Breast epithelium (tissue), 3 donors: ENCODE measurements around the gene RBM28.

ENCODE experiments used
- CTCF ChIP-seq, 3 donors: fragments of 450-650 bp; IDR thresholded peaks; one replicate each; pipeline ENCODE4 v1.5.1; 2016 to 2017; ENCODE audit warnings: antibody characterized with exemption in 3 of 3, mild to moderate bottlenecking in 3 of 3, moderate library complexity in 3 of 3
- POLR2AphosphoS5 ChIP-seq, 3 donors: sonication (generic); formaldehyde crosslinking; IDR thresholded peaks; one replicate each; pipeline ENCODE4 v1.6.1; 2017; ENCODE audit warnings: antibody characterized with exemption in 3 of 3

GRCh38 chr7:128310499-128310898 is 33.2 kb downstream of the RBM28 start:
- TF ChIP-seq POLR2AphosphoS5 (IDR thresholded peaks at IDR 0.05) = no peak
- no peak for TF ChIP-seq CTCF (IDR thresholded peaks at IDR 0.05)
